Measurements from ENCODE around the gene SHLD1.

Gene SHLD1

GRCh38 chr20:5827861-5828260, 77.7 kb downstream of the SHLD1 start:
- Histone ChIP-seq H3K27ac (ENCODE audit: insufficient read depth, low read length, poor library complexity, severe bottlenecking) (no peak overlapping the region), H3K36me3 (ENCODE audit: control insufficient read depth, insufficient read depth, low read length) (no peaks in the 10 kb centered on the region), H3K27me3 (replicated peaks; ENCODE audit: control insufficient read depth, insufficient read depth, low read length, poor library complexity, severe bottlenecking) (no peaks in the 10 kb centered on the region), H3K4me3 (ENCODE audit: insufficient read depth, low read depth, low read length, poor library complexity, severe bottlenecking) (no peak overlapping the region), H3K9me3 (ENCODE audit: control insufficient read depth, low read length) (no peaks in the 10 kb centered on the region), H3K4me1 (ENCODE audit: control insufficient read depth, insufficient read depth, low read length, poor library complexity, severe bottlenecking) (no peaks in the 10 kb centered on the region)
- no peak for DNase-seq

- Histone ChIP-seq H3K4me1 (ENCODE audit: control insufficient read depth, insufficient read depth, low read length, poor library complexity, severe bottlenecking) (no peaks in the 10 kb centered on the region), H3K9me3 (ENCODE audit: control insufficient read depth, low read length) (no peaks in the 10 kb centered on the region), H3K4me3 (ENCODE audit: insufficient read depth, low read depth, low read length, poor library complexity, severe bottlenecking) (no peak overlapping the region), H3K27ac (ENCODE audit: insufficient read depth, low read length, poor library complexity, severe bottlenecking) (no peak overlapping the region), H3K27me3 (replicated peaks; ENCODE audit: control insufficient read depth, insufficient read depth, low read length, poor library complexity, severe bottlenecking) (no peaks in the 10 kb centered on the region), H3K36me3 (ENCODE audit: control insufficient read depth, insufficient read depth, low read length) (no peaks in the 10 kb centered on the region)
- DNase-seq: no peak
Observed at GRCh38 chr20:5829241-5829809, 79.1 kb downstream of the SHLD1 start.

- no peaks in the 10 kb centered on the region for H3K36me3 ChIP-seq (ENCODE audit: control insufficient read depth, insufficient read depth, low read length)
- H3K9me3 ChIP-seq (ENCODE audit: control insufficient read depth, low read length): no peaks in the 10 kb centered on the region
- no peaks in the 10 kb centered on the region for H3K27me3 ChIP-seq (replicated peaks; ENCODE audit: control insufficient read depth, insufficient read depth, low read length, poor library complexity, severe bottlenecking)
- no peak overlapping the region for H3K27ac ChIP-seq (ENCODE audit: insufficient read depth, low read length, poor library complexity, severe bottlenecking)
- no peak overlapping the region for H3K4me3 ChIP-seq (ENCODE audit: insufficient read depth, low read depth, low read length, poor library complexity, severe bottlenecking)
- H3K4me1 ChIP-seq (ENCODE audit: control insufficient read depth, insufficient read depth, low read length, poor library complexity, severe bottlenecking): peaks cover 16% of the 10 kb centered on the region
- no peak for DNase-seq
Observed at GRCh38 chr20:5831539-5832237, 81.5 kb downstream of the SHLD1 start.

- Histone ChIP-seq H3K9me3 (ENCODE audit: control insufficient read depth, low read length) (no peaks in the 10 kb centered on the region), H3K27ac (ENCODE audit: insufficient read depth, low read length, poor library complexity, severe bottlenecking) (no peak overlapping the region), H3K36me3 (ENCODE audit: control insufficient read depth, insufficient read depth, low read length) (no peaks in the 10 kb centered on the region), H3K4me1 (ENCODE audit: control insufficient read depth, insufficient read depth, low read length, poor library complexity, severe bottlenecking) (peaks cover 20% of the 10 kb centered on the region), H3K4me3 (ENCODE audit: insufficient read depth, low read depth, low read length, poor library complexity, severe bottlenecking) (no peak overlapping the region), H3K27me3 (replicated peaks; ENCODE audit: control insufficient read depth, insufficient read depth, low read length, poor library complexity, severe bottlenecking) (no peaks in the 10 kb centered on the region)
- DNase-seq: no peak
Observed at GRCh38 chr20:5833309-5833941, 83.2 kb downstream of the SHLD1 start.

GRCh38 chr20:5834436-5835005, 84.3 kb downstream of the SHLD1 start:
- Histone ChIP-seq H3K27me3 (replicated peaks; ENCODE audit: control insufficient read depth, insufficient read depth, low read length, poor library complexity, severe bottlenecking) (no peaks in the 10 kb centered on the region), H3K9me3 (ENCODE audit: control insufficient read depth, low read length) (no peaks in the 10 kb centered on the region), H3K27ac (ENCODE audit: insufficient read depth, low read length, poor library complexity, severe bottlenecking) (peak overlapping the region; percentile 92), H3K4me3 (ENCODE audit: insufficient read depth, low read depth, low read length, poor library complexity, severe bottlenecking) (no peak overlapping the region), H3K4me1 (ENCODE audit: control insufficient read depth, insufficient read depth, low read length, poor library complexity, severe bottlenecking) (peaks cover 20% of the 10 kb centered on the region), H3K36me3 (ENCODE audit: control insufficient read depth, insufficient read depth, low read length) (no peaks in the 10 kb centered on the region)
- DNase-seq: no peak

- H3K9me3 ChIP-seq (ENCODE audit: control insufficient read depth, low read length): no peaks in the 10 kb centered on the region
- peaks cover 20% of the 10 kb centered on the region for H3K4me1 ChIP-seq (ENCODE audit: control insufficient read depth, insufficient read depth, low read length, poor library complexity, severe bottlenecking)
- peak overlapping the region; percentile 92 for H3K27ac ChIP-seq (ENCODE audit: insufficient read depth, low read length, poor library complexity, severe bottlenecking)
- H3K27me3 ChIP-seq (replicated peaks; ENCODE audit: control insufficient read depth, insufficient read depth, low read length, poor library complexity, severe bottlenecking): no peaks in the 10 kb centered on the region
- no peak overlapping the region for H3K4me3 ChIP-seq (ENCODE audit: insufficient read depth, low read depth, low read length, poor library complexity, severe bottlenecking)
- H3K36me3 ChIP-seq (ENCODE audit: control insufficient read depth, insufficient read depth, low read length): no peaks in the 10 kb centered on the region
- no peak for DNase-seq
Observed at GRCh38 chr20:5835321-5835821, 85.2 kb downstream of the SHLD1 start.

- H3K27ac ChIP-seq (ENCODE audit: insufficient read depth, low read length, poor library complexity, severe bottlenecking): peak overlapping the region; percentile 92
Observed at GRCh38 chr20:5835871-5836270, 85.7 kb downstream of the SHLD1 start.

GRCh38 chr20:5836569-5836968, 86.4 kb downstream of the SHLD1 start:
- DNase-seq: no peak
- no peak overlapping the region for H3K4me3 ChIP-seq (ENCODE audit: insufficient read depth, low read depth, low read length, poor library complexity, severe bottlenecking)
- peak overlapping the region; percentile 92 for H3K27ac ChIP-seq (ENCODE audit: insufficient read depth, low read length, poor library complexity, severe bottlenecking)
- H3K36me3 ChIP-seq (ENCODE audit: control insufficient read depth, insufficient read depth, low read length): no peaks in the 10 kb centered on the region
- no peaks in the 10 kb centered on the region for H3K27me3 ChIP-seq (replicated peaks; ENCODE audit: control insufficient read depth, insufficient read depth, low read length, poor library complexity, severe bottlenecking)
- peaks cover 20% of the 10 kb centered on the region for H3K4me1 ChIP-seq (ENCODE audit: control insufficient read depth, insufficient read depth, low read length, poor library complexity, severe bottlenecking)
- H3K9me3 ChIP-seq (ENCODE audit: control insufficient read depth, low read length): no peaks in the 10 kb centered on the region

More at GRCh38 chr20:5835871-5836270, 85.7 kb downstream of the SHLD1 start:
- Histone ChIP-seq H3K9me3 (ENCODE audit: control insufficient read depth, low read length) (no peaks in the 10 kb centered on the region), H3K36me3 (ENCODE audit: control insufficient read depth, insufficient read depth, low read length) (no peaks in the 10 kb centered on the region), H3K4me3 (ENCODE audit: insufficient read depth, low read depth, low read length, poor library complexity, severe bottlenecking) (no peak overlapping the region), H3K4me1 (ENCODE audit: control insufficient read depth, insufficient read depth, low read length, poor library complexity, severe bottlenecking) (peaks cover 20% of the 10 kb centered on the region), H3K27me3 (replicated peaks; ENCODE audit: control insufficient read depth, insufficient read depth, low read length, poor library complexity, severe bottlenecking) (no peaks in the 10 kb centered on the region)
- DNase-seq: no peak

- H3K4me1 ChIP-seq (ENCODE audit: control insufficient read depth, insufficient read depth, low read length, poor library complexity, severe bottlenecking): peaks cover 31% of the 10 kb centered on the region
- no peaks in the 10 kb centered on the region for H3K27me3 ChIP-seq (replicated peaks; ENCODE audit: control insufficient read depth, insufficient read depth, low read length, poor library complexity, severe bottlenecking)
- H3K36me3 ChIP-seq (ENCODE audit: control insufficient read depth, insufficient read depth, low read length): no peaks in the 10 kb centered on the region
- H3K27ac ChIP-seq (ENCODE audit: insufficient read depth, low read length, poor library complexity, severe bottlenecking): no peak overlapping the region
- DNase-seq: no peak
- no peaks in the 10 kb centered on the region for H3K9me3 ChIP-seq (ENCODE audit: control insufficient read depth, low read length)
- no peak overlapping the region for H3K4me3 ChIP-seq (ENCODE audit: insufficient read depth, low read depth, low read length, poor library complexity, severe bottlenecking)
Observed at GRCh38 chr20:5840411-5841002, 90.3 kb downstream of the SHLD1 start.
